SU-DHL-6 (cell line): ENCODE results near the gene DPPA5.
"Not testable (repeated sequence)": the region's sequence is repeated elsewhere in the genome, so short reads cannot be mapped to it uniquely, and the experiment has no call there.

Experiments used
- H2AFZ ChIP-seq: fragments of 200-600 bp; sonication (generic); 2 replicates; pipeline ENCODE4 v1.6.1; 2014; ENCODE audit warnings: low read depth, mild to moderate bottlenecking, moderate library complexity, mixed read lengths, antibody characterized with exemption, low read length; ENCODE audit not compliant: severe bottlenecking
- H3F3A ChIP-seq: fragments of 200-600 bp; shearing (Covaris generic); 2 replicates; pipeline ENCODE4 v1.6.0; 2016; ENCODE audit warnings: antibody characterized with exemption, mild to moderate bottlenecking; ENCODE audit not compliant: insufficient read depth
- H3K27ac ChIP-seq: fragments of 200-600 bp; sonication (generic); 2 replicates; pipeline ENCODE4 v1.5.1; 2016; ENCODE audit warnings: low read depth, mild to moderate bottlenecking, low read length, moderate library complexity, mixed read lengths
- H3K27me3 ChIP-seq: fragments of 200-600 bp; sonication (generic), shearing (Covaris generic); 2 replicates; pipeline ENCODE4 v1.6.0; 2014; ENCODE audit warnings: mild to moderate bottlenecking, low read length
- H3K36me3 ChIP-seq: fragments of 200-600 bp; sonication (generic); 2 replicates; pipeline ENCODE4 v1.6.1; 2014; ENCODE audit warnings: mild to moderate bottlenecking, low read length, mixed read lengths
- H3K4me2 ChIP-seq: fragments of 300-600, 200-600 bp; shearing (Covaris generic), sonication (generic); 2 replicates; pipeline ENCODE4 v1.6.0; 2014; ENCODE audit warnings: low read length, low read depth, mild to moderate bottlenecking; ENCODE audit not compliant: poor library complexity, severe bottlenecking
- H3K4me3 ChIP-seq: fragments of 200-600 bp; sonication (generic); 2 replicates; pipeline ENCODE4 v1.5.1; 2014; ENCODE audit warnings: antibody characterized with exemption, low read length, mild to moderate bottlenecking, mixed read lengths; ENCODE audit not compliant: insufficient read depth, poor library complexity, severe bottlenecking
- H3K79me2 ChIP-seq: fragments of 200-600 bp; sonication (generic); 2 replicates; pipeline ENCODE4 v1.6.1; 2014; ENCODE audit warnings: mild to moderate bottlenecking, low read length, moderate library complexity; ENCODE audit not compliant: insufficient read depth
- H3K9ac ChIP-seq: fragments of 200-600 bp; sonication (generic); 2 replicates; pipeline ENCODE4 v1.7.0; 2014; ENCODE audit warnings: mild to moderate bottlenecking, low read length
- H3K9me2 ChIP-seq: fragments of 200-600 bp; sonication (generic); replicated peaks from 2 replicates; pipeline ENCODE4 v1.6.1; 2014; ENCODE audit warnings: low read length; ENCODE audit not compliant: insufficient read depth
- H3K9me3 ChIP-seq: fragments of 200-600 bp; sonication (generic); 2 replicates; pipeline ENCODE4 v1.6.1; 2014; ENCODE audit warnings: low read length, mixed read lengths; ENCODE audit not compliant: insufficient read depth
- H4K20me1 ChIP-seq: fragments of 200-600 bp; sonication (generic); 2 replicates; pipeline ENCODE4 v1.6.1; 2014; ENCODE audit warnings: low read depth, mild to moderate bottlenecking, antibody characterized with exemption, low read length, moderate library complexity, mixed read lengths
- CTCF ChIP-seq: fragments of 200-600 bp; sonication (generic); IDR thresholded peaks from one replicate; pipeline ENCODE4 v1.5.1; 2017; ENCODE audit warnings: antibody characterized with exemption, mild to moderate bottlenecking, low read length, moderate library complexity; ENCODE audit not compliant: insufficient read depth, poor library complexity, severe bottlenecking
- EZH2phosphoT487 ChIP-seq: fragments of 200-600 bp; sonication (generic), shearing (Covaris generic); conservative IDR thresholded peaks from 2 replicates; pipeline ENCODE4 v1.6.1; 2018; ENCODE audit warnings: mild to moderate bottlenecking, antibody characterized with exemption, low read length, moderate library complexity, mixed read lengths

DPPA5 gene

GRCh38 chr6:73308712-73309534 lies 45.2 kb downstream of the DPPA5 start:
- H3K27ac ChIP-seq: peak overlapping the region; percentile 71
- H3K36me3 ChIP-seq: peaks cover 9% of the 10 kb centered on the region; the same call in 1 of the 2 replicates
- peaks cover 58% of the 10 kb centered on the region for H3K79me2 ChIP-seq
- H3K4me3 ChIP-seq: peak overlapping the region; percentile 91
- no peaks in the 10 kb centered on the region for H3K27me3 ChIP-seq
- no peaks in the 10 kb centered on the region for H4K20me1 ChIP-seq
- no peaks in the 10 kb centered on the region for H3K9me2 ChIP-seq
- H3K9me3 ChIP-seq: no peaks in the 10 kb centered on the region
- peaks cover 17% of the 10 kb centered on the region for H3F3A ChIP-seq
- peak overlapping the region; percentile 67 for H3K4me2 ChIP-seq
- peak overlapping the region; percentile 87 for H3K9ac ChIP-seq
- TF ChIP-seq EZH2phosphoT487 (no peak), CTCF (peak; percentile 29)
- H2AFZ ChIP-seq: peak overlapping the region; percentile 99

- not testable (repeated sequence) for H3K9me3 ChIP-seq, H3K27me3 ChIP-seq, H4K20me1 ChIP-seq, H2AFZ ChIP-seq, H3K9ac ChIP-seq, H3K9me2 ChIP-seq
- H3K36me3 ChIP-seq: peaks cover 15% of the 10 kb centered on the region; the same call in 1 of the 2 replicates
- peak overlapping the region; percentile 18 for H3K4me3 ChIP-seq
- peaks cover 25% of the 10 kb centered on the region for H3F3A ChIP-seq
- H3K27ac ChIP-seq: peak overlapping the region; percentile 68
- peak overlapping the region; percentile 67 for H3K4me2 ChIP-seq
- peaks cover 98% of the 10 kb centered on the region for H3K79me2 ChIP-seq
Observed at GRCh38 chr6:73303773-73304172, 50.3 kb downstream of the DPPA5 start.
